GM21723 (cell line): ENCODE results near the gene DHX58.

ENCODE experiments used
- ATAC-seq: cut with Tn5 transposase; IDR thresholded peaks from one replicate; pipeline ENCODE4 v1.9.1; 2021; ENCODE audit warnings: mild to moderate bottlenecking, moderate library complexity; ENCODE audit not compliant: unreplicated experiment

The DHX58 gene

DNA sequence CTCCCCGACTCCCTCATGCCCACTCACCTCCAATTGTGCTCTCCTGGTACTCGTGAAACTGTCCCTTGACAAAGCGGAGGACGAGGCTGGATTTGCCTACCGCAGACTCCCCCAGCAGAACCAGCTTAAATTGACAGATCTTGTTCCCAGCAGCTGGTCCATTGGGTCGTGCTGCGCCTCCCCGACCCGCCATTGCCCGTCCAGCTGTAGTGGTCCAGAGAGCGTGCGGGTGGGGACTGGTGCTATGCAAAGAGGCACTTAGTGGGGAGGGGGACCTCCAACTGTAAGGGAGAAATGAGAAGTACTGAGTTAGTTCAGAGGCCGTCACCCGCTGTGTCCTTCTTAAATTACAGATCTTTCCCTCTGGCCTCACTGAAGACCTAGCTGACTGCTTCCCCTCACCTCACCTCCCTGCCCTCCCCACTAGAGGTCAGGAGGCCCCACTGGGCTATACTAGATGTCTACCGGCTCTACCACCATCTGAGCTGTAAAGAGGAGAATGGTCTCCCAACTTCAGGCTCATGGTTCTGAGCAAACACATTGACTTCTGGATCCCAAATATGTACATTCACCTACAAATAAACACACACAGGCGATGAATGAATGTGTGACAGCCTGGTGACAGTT lies 17.9 kb upstream of the DHX58 start:
- ATAC-seq = no peak

DNA sequence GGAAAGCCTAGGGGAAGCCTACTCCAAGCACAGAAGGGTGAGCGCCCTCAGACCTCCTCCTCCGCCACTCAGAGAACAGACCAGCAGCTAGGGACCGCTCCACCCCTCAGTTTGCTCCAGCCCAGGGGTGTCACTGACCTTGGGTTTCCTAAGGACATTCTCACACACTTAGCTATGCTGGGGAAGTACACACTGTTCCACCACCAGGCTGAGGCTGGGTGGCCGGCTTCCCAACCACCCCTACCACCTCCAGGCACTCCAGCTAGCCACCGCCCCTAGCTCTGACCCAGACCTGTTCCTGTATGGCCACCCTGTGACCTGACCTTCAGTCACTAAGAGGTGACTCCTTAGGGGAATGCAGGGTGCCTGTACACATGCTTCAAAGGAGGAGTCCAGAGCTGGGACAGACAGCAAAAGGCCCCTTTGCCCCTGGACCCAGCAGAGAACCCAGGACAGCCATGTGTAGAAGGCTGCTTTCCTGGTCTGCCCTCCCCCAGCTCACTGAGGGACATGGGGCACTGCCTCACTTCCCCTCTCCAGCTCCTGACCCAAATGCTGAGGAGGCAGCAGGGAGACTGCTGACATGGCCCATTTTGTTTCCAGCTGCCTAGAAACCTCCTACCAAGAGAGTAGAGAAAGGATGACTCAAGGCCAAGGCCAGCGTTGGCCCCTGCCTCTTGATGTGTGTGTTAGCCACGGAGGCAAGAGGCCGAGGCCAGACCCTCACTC lies 16.8 kb upstream of the DHX58 start:
- ATAC-seq = no peak

DNA sequence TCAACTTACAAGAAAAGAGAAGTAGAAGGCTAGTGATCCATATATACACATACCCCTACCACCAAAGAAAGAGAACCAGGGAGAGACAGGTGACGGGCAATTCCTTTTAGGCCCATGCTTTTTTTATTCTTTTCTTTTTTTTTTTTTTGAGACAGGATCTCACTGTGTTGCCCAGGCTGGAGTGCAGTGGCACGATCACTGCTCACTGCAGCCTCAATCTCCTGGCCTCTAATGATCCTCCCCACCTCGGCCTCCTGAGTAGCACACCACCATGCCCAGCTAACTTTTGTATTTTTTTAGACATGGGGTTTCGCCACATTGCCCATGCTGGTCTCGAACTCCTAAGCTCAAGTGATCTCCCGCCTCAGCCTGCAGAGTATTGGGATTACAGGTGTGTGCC lies 14.9 kb upstream of the DHX58 start:
- ATAC-seq = no peak

DNA sequence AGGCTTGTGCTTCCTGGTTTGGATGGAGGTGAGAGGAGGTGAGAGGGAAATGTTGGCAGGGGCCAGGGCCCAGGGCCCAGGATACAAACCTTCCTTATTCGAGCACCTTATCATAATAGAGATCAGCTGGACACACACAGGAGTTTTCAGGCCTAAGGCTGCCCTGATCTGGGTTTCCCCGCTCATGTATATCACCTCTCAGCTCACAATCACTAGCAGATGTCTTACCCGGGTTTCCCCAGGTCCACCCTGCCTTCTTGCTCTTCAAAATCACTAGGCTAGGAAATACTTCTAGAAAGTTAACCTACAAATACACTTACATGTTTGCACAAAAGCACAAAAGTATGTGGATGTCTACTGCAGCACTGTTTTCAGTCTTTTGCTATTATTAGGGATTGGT lies 14.3 kb upstream of the DHX58 start:
- ATAC-seq = no peak

DNA sequence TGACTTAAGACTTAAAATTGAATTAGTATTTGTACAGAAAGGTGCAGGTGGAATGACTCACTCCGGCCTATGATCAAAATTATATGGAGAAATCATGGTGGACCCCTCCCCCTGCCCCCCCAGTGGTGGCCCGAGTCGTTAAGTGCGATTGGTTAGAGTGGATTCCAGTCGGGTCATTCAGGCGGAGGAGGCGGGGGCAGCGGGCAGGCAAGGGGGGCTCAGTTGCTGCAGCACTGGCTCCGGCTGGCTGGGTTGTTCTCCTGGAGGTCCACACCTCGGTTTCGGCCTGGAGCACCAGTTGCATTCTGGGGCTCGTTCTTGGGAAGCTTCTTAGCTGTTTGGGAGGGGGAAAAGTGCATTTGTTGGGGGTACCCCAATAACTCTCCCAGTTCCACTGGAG lies 13.1 kb upstream of the DHX58 start:
- no peak for ATAC-seq

DNA sequence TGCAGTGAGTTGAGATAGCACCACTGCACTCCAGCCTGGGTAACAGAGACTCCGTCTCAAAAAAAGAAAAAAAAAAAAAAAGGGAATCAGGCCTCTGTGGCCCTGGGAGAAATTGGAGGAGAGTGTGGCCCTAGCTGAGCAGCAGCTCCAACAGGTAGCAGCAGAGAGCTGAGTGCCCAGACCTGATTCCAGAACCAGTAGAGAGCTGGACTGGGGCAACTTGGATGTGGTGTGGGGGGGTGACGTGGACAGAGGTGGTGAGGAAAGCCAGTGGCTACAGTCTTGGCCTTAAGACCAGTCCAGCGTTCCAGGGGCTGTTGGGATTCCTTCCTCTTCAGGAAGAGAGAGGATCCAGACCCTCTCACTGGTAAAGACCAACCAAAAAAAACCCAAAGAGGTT lies 11.7 kb upstream of the DHX58 start:
- no peak for ATAC-seq

DNA sequence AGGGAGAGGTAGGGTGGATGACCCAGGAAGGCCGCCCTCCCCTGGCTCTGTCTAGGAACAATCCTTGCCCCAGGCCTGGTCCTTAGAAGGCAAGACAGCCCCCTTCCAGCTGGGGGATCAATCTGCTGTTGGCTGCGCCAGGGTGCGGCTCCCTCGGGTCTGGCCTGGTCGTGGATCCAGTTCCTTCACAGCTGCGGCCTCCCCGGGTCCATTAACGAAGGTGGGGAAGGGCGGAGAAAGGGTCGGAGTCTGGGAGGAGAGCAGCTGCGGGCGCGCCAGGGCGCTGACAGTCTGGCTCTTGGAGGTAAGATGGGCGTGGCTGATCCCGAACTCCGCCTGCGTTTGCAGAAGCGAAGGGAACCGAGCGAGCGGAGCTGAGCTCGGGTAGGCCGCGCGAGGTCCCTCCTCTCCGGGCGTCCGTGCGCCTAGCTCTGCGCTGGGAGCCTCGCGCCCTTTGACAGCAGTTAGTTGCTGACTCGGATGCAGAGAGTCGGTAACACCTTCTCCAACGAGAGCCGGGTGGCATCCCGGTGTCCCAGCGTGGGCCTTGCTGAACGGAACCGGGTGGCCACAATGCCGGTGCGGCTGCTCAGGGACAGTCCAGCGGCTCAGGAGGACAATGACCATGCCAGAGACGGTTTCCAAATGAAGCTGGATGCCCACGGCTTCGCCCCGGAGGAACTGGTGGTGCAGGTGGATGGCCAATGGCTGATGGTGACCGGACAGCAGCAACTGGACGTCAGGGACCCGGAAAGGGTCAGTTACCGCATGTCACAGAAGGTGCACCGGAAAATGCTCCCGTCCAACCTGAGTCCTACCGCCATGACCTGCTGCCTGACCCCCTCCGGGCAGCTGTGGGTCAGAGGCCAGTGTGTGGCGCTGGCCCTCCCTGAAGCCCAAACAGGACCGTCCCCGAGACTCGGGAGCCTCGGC lies 10.1 kb upstream of the DHX58 start, which contains the start of gene HSPB9:
Gene HSPB9 (plus strand): TSS at position 434 of the 933 bp plus-strand sequence. CDS start 47 bp downstream, at position 481.
- no peak for ATAC-seq

DNA sequence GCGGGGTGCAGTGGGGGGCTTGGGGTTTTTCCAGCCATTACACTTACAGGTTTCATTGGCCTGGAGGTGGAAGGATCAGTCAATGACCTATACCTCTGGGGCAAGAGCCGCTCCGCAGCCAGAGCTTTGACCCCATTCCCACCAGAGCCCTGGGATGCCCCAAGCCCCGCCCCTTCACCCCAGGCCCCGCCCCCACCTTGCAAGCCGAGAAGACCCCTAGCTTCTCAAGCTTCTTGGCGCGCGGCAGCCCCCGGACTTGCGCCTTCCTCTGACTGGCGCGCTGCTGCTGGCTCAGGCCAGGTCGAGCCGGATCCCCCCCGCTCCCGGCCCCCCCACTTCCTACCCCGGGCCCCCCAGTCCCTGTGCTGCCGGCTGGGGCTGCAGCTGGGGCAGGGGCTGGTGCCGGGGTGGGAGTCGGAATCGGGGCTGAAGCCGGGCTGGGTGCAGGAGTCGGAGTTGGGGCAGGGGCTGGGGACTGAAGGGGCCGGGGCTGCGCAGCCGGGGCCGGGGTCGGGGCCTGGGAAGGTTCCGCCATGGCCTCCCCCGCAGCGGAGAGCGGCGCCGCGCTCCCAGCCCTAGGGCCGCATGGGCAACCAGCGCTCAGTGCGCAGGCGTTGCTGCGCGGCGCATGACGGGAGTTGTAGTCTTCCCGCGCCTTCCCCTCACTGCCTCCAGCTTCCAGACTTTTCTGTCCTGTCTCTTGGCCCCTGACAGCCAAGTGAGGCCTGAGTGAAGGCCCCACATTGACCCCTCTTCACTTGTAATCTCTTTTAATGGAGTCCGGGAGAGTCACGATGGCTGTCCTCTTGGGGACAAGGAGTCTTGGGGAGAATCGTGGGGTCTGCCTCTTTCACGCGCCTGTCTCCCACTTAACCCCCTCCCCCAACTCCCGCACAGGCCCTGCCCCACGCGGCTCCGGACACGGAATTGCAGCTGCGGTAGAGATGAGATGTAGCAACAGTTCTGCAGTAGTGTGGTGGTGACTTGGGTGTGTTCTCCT lies 8.6 kb upstream of the DHX58 start, which contains the start of gene KAT2A:
Gene KAT2A (minus strand): TSS at position 598 of the 1,000 bp plus-strand sequence. CDS start 63 bp downstream, at position 535.
- no peak for ATAC-seq

DNA sequence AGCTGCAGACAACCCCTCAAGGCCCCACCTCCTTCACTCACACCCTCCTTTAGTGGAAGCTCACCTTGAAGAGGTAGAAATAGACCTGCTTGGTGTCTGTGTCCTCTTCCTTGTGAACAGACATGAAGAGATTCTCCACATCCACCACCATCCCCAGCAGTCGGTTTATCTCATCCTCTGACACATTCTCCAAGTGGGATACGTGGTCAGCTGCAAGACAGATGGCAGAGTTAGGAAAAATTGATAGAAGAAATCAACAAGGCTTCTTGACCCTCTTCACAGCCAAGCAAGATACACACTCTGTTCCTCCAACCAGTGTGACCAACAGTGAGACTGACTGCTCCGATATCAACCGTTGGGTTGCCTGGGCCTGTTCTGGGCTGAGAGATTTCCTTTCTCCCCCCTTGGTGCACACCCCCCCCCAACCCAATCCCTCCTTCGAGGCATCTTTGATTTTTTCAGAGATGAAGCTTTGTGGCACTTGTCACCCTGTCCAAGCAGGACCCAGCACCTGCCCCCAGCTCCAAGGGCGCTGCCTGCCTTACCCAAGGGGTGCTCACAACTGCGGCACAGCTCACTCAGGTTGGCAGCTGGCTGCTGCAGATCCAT lies 7.8 kb upstream of the DHX58 start:
- no peak for ATAC-seq

DNA sequence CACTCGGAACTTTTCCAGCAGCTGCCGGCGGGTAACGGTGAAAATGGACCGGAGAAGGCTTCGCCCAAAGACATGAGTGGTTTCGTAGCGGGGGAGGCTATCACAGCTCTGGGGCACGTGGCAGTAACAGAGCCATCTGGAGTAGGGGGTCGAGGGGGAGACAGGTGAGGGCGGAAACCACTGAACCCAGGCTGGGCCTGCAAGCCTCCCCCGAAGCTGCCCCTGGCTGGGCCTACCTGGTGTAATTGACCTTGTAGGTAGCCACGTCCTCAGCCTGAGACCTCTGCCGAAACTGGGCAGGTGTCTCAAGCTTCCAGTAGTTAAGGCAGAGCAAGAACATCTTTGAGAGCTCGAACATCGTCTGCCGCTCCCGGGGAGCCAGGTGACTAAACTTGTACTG lies 6.8 kb upstream of the DHX58 start:
- no peak for ATAC-seq

DNA sequence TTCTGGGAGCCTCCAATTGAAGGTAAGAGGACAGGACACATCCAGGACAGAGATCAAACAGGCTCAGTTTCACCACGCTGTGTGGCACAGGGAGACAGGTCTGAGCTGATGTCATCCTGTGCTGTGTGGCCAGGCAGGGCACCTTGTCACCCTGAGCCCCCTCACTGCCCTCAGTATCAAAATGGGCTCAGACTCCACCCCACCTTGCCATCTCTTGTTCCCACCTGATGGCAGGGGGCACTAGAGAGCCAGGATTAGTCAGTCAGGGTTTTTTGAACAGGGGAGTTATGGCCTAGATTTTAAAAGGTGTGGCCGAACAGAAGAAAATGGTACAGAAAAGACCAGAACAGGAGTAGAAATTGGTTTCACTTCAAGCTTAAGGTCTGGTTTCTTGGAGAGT lies 6.0 kb upstream of the DHX58 start:
- ATAC-seq = no peak

DNA sequence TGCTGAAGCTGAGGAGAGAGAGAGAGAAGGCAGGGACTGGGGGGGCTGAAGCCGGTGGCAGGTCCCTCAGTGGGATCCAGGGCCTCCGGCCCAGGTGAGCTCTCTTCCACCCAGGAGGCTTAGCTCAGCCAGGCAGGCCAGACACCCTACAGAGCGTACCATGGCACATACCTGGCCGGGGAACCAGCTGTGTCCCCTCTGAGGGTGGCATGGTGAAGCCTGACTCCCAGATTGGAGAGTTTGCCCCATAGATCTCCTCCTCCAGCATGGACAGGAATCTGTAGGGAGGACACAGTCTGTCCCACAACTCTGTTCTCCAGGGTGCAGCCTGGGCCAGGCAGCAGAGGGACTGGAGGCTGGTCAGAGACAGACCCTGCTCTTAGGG lies 5.6 kb upstream of the DHX58 start:
- ATAC-seq = no peak

DNA sequence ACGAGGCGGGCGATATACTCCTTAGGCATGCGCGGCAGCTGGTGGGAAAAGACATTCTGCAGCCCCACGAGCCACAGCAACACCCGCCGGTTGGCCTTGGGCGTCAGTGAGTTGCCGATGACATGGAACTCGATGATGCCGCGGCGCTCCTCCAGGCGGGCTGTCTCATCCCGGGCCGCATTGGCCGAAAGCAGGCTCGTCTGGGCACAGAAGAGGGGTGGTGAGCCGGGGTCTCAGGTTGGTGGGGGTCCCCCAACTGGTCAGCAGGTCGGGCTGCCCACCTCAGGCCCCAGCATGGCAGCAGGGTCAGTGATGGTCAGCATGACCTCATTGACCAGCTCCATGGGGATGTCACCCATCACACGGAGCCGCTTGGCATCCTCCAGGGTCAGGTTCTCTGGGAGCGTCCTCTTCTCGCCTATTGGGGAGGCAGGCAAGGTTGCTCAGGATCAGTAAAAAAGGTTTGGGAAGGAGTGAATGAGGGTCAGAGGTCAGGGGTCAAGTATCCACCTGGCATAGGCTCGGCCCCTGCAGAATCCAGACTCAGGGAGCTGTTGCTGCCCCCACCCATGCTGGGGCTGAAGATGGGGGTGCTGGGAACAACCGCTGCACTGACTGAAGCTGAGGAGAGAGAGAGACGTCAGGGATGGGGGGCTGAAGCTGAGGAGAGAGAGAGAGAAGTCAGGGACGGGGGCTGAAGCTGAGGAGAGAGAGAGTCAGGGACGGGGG lies 5.0 kb upstream of the DHX58 start:
- no peak for ATAC-seq

DNA sequence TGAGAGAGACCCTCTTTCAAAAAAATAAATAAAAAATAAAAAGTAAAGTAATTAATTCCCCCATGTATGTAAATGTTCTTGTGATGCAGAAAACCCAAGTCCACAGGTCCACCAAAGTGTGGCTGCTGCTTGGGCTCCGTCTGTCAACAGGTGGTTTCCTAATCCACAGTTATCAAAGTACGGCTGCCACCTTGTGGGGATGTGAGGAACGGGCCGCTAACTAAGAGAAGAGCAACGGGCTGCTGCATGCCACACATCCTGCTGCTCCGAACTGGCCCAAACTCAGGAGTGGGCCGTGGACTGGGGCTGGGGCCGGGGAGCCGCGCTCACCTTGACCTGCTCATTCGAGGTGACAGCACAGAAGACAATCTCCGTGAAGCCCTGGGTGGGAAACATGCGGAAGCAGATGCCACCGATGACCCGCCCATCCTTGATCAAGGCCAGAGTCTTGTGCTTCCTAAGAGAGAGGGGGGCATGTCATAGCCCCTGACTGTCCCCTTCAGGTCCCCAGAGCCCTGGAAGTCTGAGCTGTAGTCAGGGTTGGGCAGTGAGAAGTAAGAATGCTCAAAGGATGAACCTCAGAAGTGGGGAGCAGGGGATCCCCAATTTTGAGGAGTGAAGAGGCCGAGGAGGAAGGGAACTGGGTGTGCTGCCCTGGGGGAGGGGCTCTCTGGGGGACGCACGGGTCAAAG lies 4.3 kb upstream of the DHX58 start:
- ATAC-seq = no peak

DNA sequence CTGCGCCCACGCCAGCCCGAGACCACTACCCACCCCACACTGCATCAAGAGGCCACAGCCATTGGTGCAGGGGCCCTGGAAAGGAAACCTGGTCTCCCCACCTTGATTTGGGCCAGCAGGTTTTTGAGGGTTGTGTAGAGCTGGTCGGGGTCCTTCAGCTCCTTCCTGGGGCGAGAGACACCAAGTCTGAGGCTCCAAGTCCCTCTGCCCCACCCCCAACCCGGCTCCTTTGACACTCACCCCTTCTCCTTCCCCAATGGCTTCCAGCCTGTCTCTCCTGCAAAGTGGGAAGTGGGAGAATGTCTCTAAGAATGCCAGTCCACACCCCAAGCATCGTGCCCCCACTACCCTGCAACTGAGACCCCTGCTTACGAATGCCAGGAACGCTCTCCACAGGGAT lies 1.6 kb upstream of the DHX58 start:
- ATAC-seq = no peak

DNA sequence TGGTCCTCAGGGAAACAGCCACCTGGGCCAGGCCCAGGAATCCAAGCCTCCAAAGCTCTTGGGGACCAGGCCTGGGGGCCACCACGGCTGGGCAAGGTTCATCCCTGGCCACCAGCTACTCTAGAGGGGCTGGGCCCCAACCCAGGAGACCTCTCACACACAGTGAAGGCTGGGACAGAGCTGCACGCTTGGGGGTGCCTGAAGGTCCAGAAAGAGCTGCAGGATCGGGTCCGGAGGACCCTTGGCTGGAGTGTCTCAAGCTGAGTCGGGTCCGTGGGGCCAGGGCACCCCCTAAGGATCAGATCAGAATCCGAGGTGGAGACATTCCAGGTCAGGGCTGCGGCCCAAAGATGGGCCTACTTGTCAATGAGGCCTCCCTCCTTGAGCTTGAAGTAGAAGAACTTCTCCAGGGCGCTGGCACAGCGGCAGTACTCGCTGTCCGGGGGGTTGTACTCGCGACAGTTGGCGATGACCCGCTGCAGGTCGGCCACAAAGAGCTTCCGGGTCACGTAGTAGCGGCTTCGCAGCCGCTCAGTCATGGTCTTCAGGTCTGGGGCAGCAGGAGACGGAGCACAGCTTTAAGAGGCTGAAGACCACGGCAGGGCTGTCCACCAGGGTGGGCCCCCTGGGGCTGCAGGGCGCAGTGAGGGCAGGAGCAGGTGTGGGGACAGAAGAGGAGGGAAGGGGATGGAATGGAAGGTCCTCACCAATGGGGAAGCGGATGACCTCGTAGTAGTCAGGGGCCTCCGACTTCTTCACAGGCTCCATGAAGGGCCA lies 967 bp upstream of the DHX58 start:
- ATAC-seq = no peak

DNA sequence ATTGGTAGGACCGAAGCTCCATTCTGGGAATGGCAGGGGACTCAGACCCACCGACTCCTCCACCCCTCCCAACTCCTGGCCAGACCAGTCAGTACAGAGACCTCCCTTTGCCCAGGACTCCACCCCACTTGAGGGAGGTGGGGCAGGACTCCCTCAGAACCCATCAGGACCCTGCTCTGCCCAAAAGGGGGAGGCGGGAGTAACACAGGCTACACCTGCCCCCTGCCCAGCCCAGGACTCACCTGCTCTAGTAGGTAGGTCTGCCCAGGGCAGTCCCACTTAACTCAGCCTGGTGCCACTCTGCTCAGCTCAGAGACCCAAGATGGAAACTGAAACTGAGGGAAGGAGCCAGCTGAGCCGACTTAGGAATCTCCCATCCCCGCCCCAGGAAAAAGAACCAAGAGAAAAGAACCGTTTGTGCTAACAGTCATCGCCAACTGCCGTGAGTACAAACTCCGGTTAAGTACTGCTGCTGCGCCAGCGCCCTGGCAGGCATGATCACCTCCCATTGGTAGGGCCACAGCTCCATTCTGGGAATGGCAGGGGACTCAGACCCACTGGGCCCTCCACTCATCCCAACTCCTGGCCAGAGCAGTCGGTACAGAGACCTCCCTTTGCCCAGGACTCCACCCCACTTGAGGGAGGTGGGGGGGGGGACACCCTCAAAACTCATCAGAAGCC lies 503 bp downstream of the DHX58 start:
- ATAC-seq = peak; percentile 2
